Measurements from ENCODE around the gene NGLY1.

- TF ChIP-seq GATA2 (IDR thresholded peaks at IDR 0.05; ENCODE audit: low read depth, low read length): peak; percentile 19; the same call in 1 of the 2 replicates
- no peak for TF ChIP-seq GATA3 (IDR thresholded peaks at IDR 0.05; ENCODE audit: low read depth, low read length)
Observed at GRCh38 chr3:25830373-25831280, 47.4 kb upstream of the NGLY1 start.
